ENCODE measurements around the gene GPATCH3.
A peak's percentile ranks its signal among the peaks of the same experiment; 100 is the strongest.

The GPATCH3 gene

GRCh38 chr1:26900815-26901511, 696 bp upstream of the GPATCH3 start:
- Histone ChIP-seq H3K18ac (ENCODE audit: low read depth in 1 of 2, low read length in 2 of 2) (no peak overlapping the region), H2BK5ac (ENCODE audit: low read depth, low read length, poor library complexity, severe bottlenecking) (no peak overlapping the region), H2BK12ac (ENCODE audit: low read length in 2 of 2) (no peak overlapping the region), H3K23ac (ENCODE audit: low read length in 2 of 2) (no peak overlapping the region), H3K4me2 (ENCODE audit: low read length, poor library complexity, severe bottlenecking) (peak overlapping the region; percentile 65), H2BK15ac (ENCODE audit: low read depth, poor library complexity, severe bottlenecking) (no peak overlapping the region), H2AK5ac (ENCODE audit: low read length, severe bottlenecking) (no peak overlapping the region), H3K4me3 (ENCODE audit: insufficient read depth in 1 of 2, low read depth in 1 of 2, low read length in 2 of 2) (peak overlapping the region in 1 of 2 experiments; percentile 99), H2BK120ac (ENCODE audit: low read depth, low read length) (no peak overlapping the region), H3K27ac (ENCODE audit: low read length, poor library complexity, severe bottlenecking) (no peak overlapping the region), H2AFZ (ENCODE audit: low read depth, low read length) (no peak overlapping the region), H3K9ac (ENCODE audit: low read length) (peak overlapping the region; percentile 99), H3K9me3 (ENCODE audit: control insufficient read depth, low read length) (no peaks in the 10 kb centered on the region), H4K91ac (ENCODE audit: low read length) (no peak overlapping the region), H3K27me3 (ENCODE audit: control insufficient read depth in 1 of 2, insufficient read depth in 1 of 2, low read length in 2 of 2) (no peaks in the 10 kb centered on the region), H3K14ac (ENCODE audit: low read length in 2 of 2) (no peak overlapping the region), H3K4me1 (ENCODE audit: control insufficient read depth, insufficient read depth, low read depth, low read length) (peaks cover 10% of the 10 kb centered on the region), H4K8ac (ENCODE audit: low read length) (no peak overlapping the region), H3K79me1 (replicated peaks; ENCODE audit: low read length, poor library complexity, severe bottlenecking) (peaks cover 10% of the 10 kb centered on the region), H3K36me3 (ENCODE audit: control insufficient read depth in 1 of 2, insufficient read depth in 2 of 2, low read depth in 1 of 2, low read length in 2 of 2) (peaks cover 5 to 21% of the 10 kb centered on the region in 2 experiments), H3K4ac (ENCODE audit: low read depth in 1 of 2, low read length in 2 of 2) (no peak overlapping the region)
- DNase-seq, result no peak
- WGBS, result 80% methylated on average over 16 of the region's 18 CpGs

- DNase-seq, result no peak
- Histone ChIP-seq H3K4me3 (ENCODE audit: insufficient read depth in 1 of 2, low read depth in 1 of 2, low read length in 2 of 2) (no peak overlapping the region), H2AK5ac (ENCODE audit: low read length, severe bottlenecking) (no peak overlapping the region), H3K4me2 (ENCODE audit: low read length, poor library complexity, severe bottlenecking) (no peak overlapping the region), H3K23ac (ENCODE audit: low read length in 2 of 2) (no peak overlapping the region), H2BK5ac (ENCODE audit: low read depth, low read length, poor library complexity, severe bottlenecking) (no peak overlapping the region), H3K4me1 (ENCODE audit: control insufficient read depth, insufficient read depth, low read depth, low read length) (peaks cover 6% of the 10 kb centered on the region), H3K18ac (ENCODE audit: low read depth in 1 of 2, low read length in 2 of 2) (no peak overlapping the region), H3K4ac (ENCODE audit: low read depth in 1 of 2, low read length in 2 of 2) (no peak overlapping the region), H3K27me3 (ENCODE audit: control insufficient read depth in 1 of 2, insufficient read depth in 1 of 2, low read length in 2 of 2) (no peaks in the 10 kb centered on the region), H2AFZ (ENCODE audit: low read depth, low read length) (no peak overlapping the region), H3K9ac (ENCODE audit: low read length) (no peak overlapping the region), H3K9me3 (ENCODE audit: control insufficient read depth, low read length) (no peaks in the 10 kb centered on the region), H3K14ac (ENCODE audit: low read length in 2 of 2) (no peak overlapping the region), H3K79me1 (replicated peaks; ENCODE audit: low read length, poor library complexity, severe bottlenecking) (peaks cover 27% of the 10 kb centered on the region), H2BK120ac (ENCODE audit: low read depth, low read length) (no peak overlapping the region), H4K91ac (ENCODE audit: low read length) (no peak overlapping the region), H2BK15ac (ENCODE audit: low read depth, poor library complexity, severe bottlenecking) (no peak overlapping the region), H3K27ac (ENCODE audit: low read length, poor library complexity, severe bottlenecking) (no peak overlapping the region), H2BK12ac (ENCODE audit: low read length in 2 of 2) (no peak overlapping the region), H4K8ac (ENCODE audit: low read length) (no peak overlapping the region), H3K36me3 (ENCODE audit: control insufficient read depth in 1 of 2, insufficient read depth in 2 of 2, low read depth in 1 of 2, low read length in 2 of 2) (peaks cover 30 to 55% of the 10 kb centered on the region in 2 experiments)
- WGBS, result 98% methylated on average over 9 of the region's 9 CpGs
Measured at GRCh38 chr1:26897351-26897750, 2.9 kb downstream of the GPATCH3 start.

- no peak overlapping the region for H2BK120ac ChIP-seq (ENCODE audit: low read depth, low read length)
- H2AK5ac ChIP-seq (ENCODE audit: low read length, severe bottlenecking), result no peak overlapping the region
- no peaks in the 10 kb centered on the region for H3K9me3 ChIP-seq (ENCODE audit: control insufficient read depth, low read length)
- no peak overlapping the region for H3K23ac ChIP-seq (ENCODE audit: low read length in 2 of 2)
- no peak overlapping the region for H2BK5ac ChIP-seq (ENCODE audit: low read depth, low read length, poor library complexity, severe bottlenecking)
- no peak overlapping the region for H4K8ac ChIP-seq (ENCODE audit: low read length)
- no peak overlapping the region for H3K27ac ChIP-seq (ENCODE audit: low read length, poor library complexity, severe bottlenecking)
- H3K79me1 ChIP-seq (replicated peaks; ENCODE audit: low read length, poor library complexity, severe bottlenecking), result peaks cover 29% of the 10 kb centered on the region
- H3K4me1 ChIP-seq (ENCODE audit: control insufficient read depth, insufficient read depth, low read depth, low read length), result peaks cover 10% of the 10 kb centered on the region
- peak overlapping the region in 1 of 2 experiments; percentile 31 for H3K4ac ChIP-seq (ENCODE audit: low read depth in 1 of 2, low read length in 2 of 2)
- H3K27me3 ChIP-seq (ENCODE audit: control insufficient read depth in 1 of 2, insufficient read depth in 1 of 2, low read length in 2 of 2), result no peaks in the 10 kb centered on the region
- no peak overlapping the region for H2AFZ ChIP-seq (ENCODE audit: low read depth, low read length)
- WGBS, result 93% methylated on average over 13 of the region's 13 CpGs
- no peak overlapping the region for H2BK12ac ChIP-seq (ENCODE audit: low read length in 2 of 2)
- no peak overlapping the region for H2BK15ac ChIP-seq (ENCODE audit: low read depth, poor library complexity, severe bottlenecking)
- H3K4me2 ChIP-seq (ENCODE audit: low read length, poor library complexity, severe bottlenecking), result no peak overlapping the region
- no peak overlapping the region for H3K18ac ChIP-seq (ENCODE audit: low read depth in 1 of 2, low read length in 2 of 2)
- H3K4me3 ChIP-seq (ENCODE audit: insufficient read depth in 1 of 2, low read depth in 1 of 2, low read length in 2 of 2), result no peak overlapping the region
- peaks cover 40 to 69% of the 10 kb centered on the region in 2 experiments for H3K36me3 ChIP-seq (ENCODE audit: control insufficient read depth in 1 of 2, insufficient read depth in 2 of 2, low read depth in 1 of 2, low read length in 2 of 2)
- H4K91ac ChIP-seq (ENCODE audit: low read length), result peak overlapping the region; percentile 13
- no peak overlapping the region for H3K14ac ChIP-seq (ENCODE audit: low read length in 2 of 2)
- no peak for DNase-seq
- H3K9ac ChIP-seq (ENCODE audit: low read length), result no peak overlapping the region
Measured at GRCh38 chr1:26894263-26894662, 6.0 kb downstream of the GPATCH3 start.

GRCh38 chr1:26890467-26890796, 9.8 kb downstream of the GPATCH3 start:
- peak overlapping the region; percentile 59 for H2BK5ac ChIP-seq (ENCODE audit: low read depth, low read length, poor library complexity, severe bottlenecking)
- no peak overlapping the region for H3K23ac ChIP-seq (ENCODE audit: low read length in 2 of 2)
- peaks cover 52 to 74% of the 10 kb centered on the region in 2 experiments for H3K36me3 ChIP-seq (ENCODE audit: control insufficient read depth in 1 of 2, insufficient read depth in 2 of 2, low read depth in 1 of 2, low read length in 2 of 2)
- H2BK120ac ChIP-seq (ENCODE audit: low read depth, low read length), result peak overlapping the region; percentile 42
- peak overlapping the region; percentile 66 for H3K27ac ChIP-seq (ENCODE audit: low read length, poor library complexity, severe bottlenecking)
- peak overlapping the region; percentile 95 for H4K8ac ChIP-seq (ENCODE audit: low read length)
- peak overlapping the region; percentile 73 for H3K4me2 ChIP-seq (ENCODE audit: low read length, poor library complexity, severe bottlenecking)
- no peaks in the 10 kb centered on the region for H3K27me3 ChIP-seq (ENCODE audit: control insufficient read depth in 1 of 2, insufficient read depth in 1 of 2, low read length in 2 of 2)
- DNase-seq, result no peak
- peaks cover 9% of the 10 kb centered on the region for H3K4me1 ChIP-seq (ENCODE audit: control insufficient read depth, insufficient read depth, low read depth, low read length)
- peaks cover 26% of the 10 kb centered on the region for H3K79me1 ChIP-seq (replicated peaks; ENCODE audit: low read length, poor library complexity, severe bottlenecking)
- no peaks in the 10 kb centered on the region for H3K9me3 ChIP-seq (ENCODE audit: control insufficient read depth, low read length)
- peak overlapping the region; percentile 88 to 100 for H3K4me3 ChIP-seq (ENCODE audit: insufficient read depth in 1 of 2, low read depth in 1 of 2, low read length in 2 of 2)
- H3K14ac ChIP-seq (ENCODE audit: low read length in 2 of 2), result no peak overlapping the region
- H3K9ac ChIP-seq (ENCODE audit: low read length), result peak overlapping the region; percentile 97
- H2BK12ac ChIP-seq (ENCODE audit: low read length in 2 of 2), result no peak overlapping the region
- H2AK5ac ChIP-seq (ENCODE audit: low read length, severe bottlenecking), result peak overlapping the region; percentile 49
- H3K18ac ChIP-seq (ENCODE audit: low read depth in 1 of 2, low read length in 2 of 2), result peak overlapping the region in 1 of 2 experiments; percentile 80
- no peak overlapping the region for H4K91ac ChIP-seq (ENCODE audit: low read length)
- H2BK15ac ChIP-seq (ENCODE audit: low read depth, poor library complexity, severe bottlenecking), result peak overlapping the region; percentile 80
- H3K4ac ChIP-seq (ENCODE audit: low read depth in 1 of 2, low read length in 2 of 2), result peak overlapping the region in 1 of 2 experiments; percentile 90
- WGBS, result 26% methylated on average over 11 of the region's 12 CpGs
- no peak overlapping the region for H2AFZ ChIP-seq (ENCODE audit: low read depth, low read length)
